Retinal pigment epithelial cell (primary cell): ENCODE measurements around the gene RFPL1.
"Not testable (repeated sequence)": the region's sequence is repeated elsewhere in the genome, so short reads cannot be mapped to it uniquely, and the experiment has no call there.

Source experiments
- DNase-seq: peaks from one replicate; pipeline ENCODE4 v3.0.0-alpha.2; 2010; ENCODE audit warnings: low read depth
- H3K4me3 ChIP-seq: 2 replicates; pipeline ENCODE4 v1.5.1; 2011; ENCODE audit warnings: mild to moderate bottlenecking, low read length, control low read depth, moderate library complexity
- TF ChIP-seq, protein P1 (sequence below): conservative IDR thresholded peaks from 2 replicates; pipeline ENCODE4 v1.5.1; 2011; ENCODE audit warnings: low read depth, low read length, control low read depth, inconsistent platforms

The RFPL1 gene

DNA sequence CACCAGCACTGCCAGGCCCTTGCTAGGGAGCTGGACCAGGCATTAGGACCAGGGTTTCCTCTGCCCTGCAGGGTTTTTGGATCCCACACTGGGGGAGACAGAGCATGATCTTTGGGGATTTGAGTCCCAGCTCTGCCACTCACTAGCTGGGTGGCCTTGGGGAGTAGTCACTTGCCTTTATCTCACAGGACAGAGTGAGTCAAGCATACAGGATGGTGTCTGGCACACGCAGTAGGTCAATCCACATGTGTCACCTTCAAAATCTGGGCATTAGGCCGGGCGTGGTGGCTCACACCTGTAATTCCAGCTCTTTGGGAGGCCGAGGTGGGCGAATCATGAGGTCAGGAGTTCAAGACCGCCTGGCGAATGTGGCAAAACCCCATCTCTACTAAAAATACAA lies 44.3 kb downstream of the RFPL1 start:
- H3K4me3 ChIP-seq: no peak overlapping the region
- DNase-seq: no peak
- TF ChIP-seq, protein P1, sequence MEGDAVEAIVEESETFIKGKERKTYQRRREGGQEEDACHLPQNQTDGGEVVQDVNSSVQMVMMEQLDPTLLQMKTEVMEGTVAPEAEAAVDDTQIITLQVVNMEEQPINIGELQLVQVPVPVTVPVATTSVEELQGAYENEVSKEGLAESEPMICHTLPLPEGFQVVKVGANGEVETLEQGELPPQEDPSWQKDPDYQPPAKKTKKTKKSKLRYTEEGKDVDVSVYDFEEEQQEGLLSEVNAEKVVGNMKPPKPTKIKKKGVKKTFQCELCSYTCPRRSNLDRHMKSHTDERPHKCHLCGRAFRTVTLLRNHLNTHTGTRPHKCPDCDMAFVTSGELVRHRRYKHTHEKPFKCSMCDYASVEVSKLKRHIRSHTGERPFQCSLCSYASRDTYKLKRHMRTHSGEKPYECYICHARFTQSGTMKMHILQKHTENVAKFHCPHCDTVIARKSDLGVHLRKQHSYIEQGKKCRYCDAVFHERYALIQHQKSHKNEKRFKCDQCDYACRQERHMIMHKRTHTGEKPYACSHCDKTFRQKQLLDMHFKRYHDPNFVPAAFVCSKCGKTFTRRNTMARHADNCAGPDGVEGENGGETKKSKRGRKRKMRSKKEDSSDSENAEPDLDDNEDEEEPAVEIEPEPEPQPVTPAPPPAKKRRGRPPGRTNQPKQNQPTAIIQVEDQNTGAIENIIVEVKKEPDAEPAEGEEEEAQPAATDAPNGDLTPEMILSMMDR: no peak

DNA sequence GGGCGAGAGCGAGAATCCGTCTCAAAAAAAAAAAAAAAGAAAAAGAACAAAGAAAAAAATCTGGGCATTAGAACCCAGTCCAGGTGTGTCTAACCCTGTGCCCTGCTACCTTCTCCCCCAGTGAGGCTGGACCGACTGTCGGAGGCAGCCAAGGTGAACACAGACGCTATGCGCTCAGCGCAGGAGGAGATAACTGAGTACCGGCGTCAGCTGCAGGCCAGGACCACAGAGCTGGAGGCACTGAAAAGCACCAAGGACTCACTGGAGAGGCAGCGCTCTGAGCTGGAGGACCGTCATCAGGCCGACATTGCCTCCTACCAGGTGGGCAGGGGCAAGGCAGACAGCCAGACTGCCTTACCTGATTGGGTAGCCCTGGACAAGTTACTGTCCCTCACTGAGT lies 44.9 kb downstream of the RFPL1 start:
- no peak overlapping the region for H3K4me3 ChIP-seq
- DNase-seq: no peak
- TF ChIP-seq, protein P1: no peak

- TF ChIP-seq, protein P1: no peak
- H3K4me3 ChIP-seq: no peak overlapping the region
- no peak for DNase-seq
Observed at GRCh38 chr22:29484642-29485041, 46.3 kb downstream of the RFPL1 start.

DNA sequence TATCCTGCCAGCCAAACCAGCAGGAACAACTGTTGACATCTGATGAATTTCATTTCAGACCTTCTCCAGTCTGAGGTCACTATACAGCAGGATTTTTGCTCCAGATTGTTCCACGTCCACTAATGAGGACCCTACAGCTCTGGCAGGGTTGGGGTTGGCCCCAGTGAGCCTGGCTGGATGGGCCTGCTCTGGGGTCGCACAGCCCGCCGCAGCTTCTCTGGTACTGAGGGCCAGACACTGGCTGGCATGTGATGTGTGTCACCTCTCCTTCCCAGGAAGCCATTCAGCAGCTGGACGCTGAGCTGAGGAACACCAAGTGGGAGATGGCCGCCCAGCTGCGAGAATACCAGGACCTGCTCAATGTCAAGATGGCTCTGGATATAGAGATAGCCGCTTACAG lies 47.1 kb downstream of the RFPL1 start:
- no peak for DNase-seq
- TF ChIP-seq, protein P1: no peak
- no peak overlapping the region for H3K4me3 ChIP-seq

GRCh38 chr22:29487426-29487986 lies 49.1 kb downstream of the RFPL1 start:
- no peak overlapping the region for H3K4me3 ChIP-seq
- DNase-seq: no peak
- TF ChIP-seq, protein P1: no peak

- not testable (repeated sequence) for DNase-seq, H3K4me3 ChIP-seq
Observed at GRCh38 chr22:29489127-29489780, 50.9 kb downstream of the RFPL1 start.

GRCh38 chr22:29491012-29491411 lies 52.6 kb downstream of the RFPL1 start:
- TF ChIP-seq, protein P1: no peak
- no peak overlapping the region for H3K4me3 ChIP-seq
- no peak for DNase-seq
